Smooth muscle cell (in vitro differentiated cells): ENCODE results near the gene AUNIP. TPM values are rescaled to one million over a fixed set of nuclear protein-coding genes. Genes with fewer than 3 reads are reported as not detected.

ENCODE experiments used
- DNase-seq: peaks from one replicate; lab custom pipeline; 2025; ENCODE audit not compliant: unreplicated experiment; lab: John Stamatoyannopoulos, UW
- H2AFZ ChIP-seq: fragments of 200-600 bp; sonication (generic); 2 replicates; pipeline ENCODE4 v1.6.0; 2016; ENCODE audit warnings: antibody characterized with exemption, low read depth, mild to moderate bottlenecking
- H3F3A ChIP-seq: fragments of 200-600 bp; sonication (generic); 2 replicates; pipeline ENCODE4 v1.6.0; 2017; ENCODE audit warnings: antibody characterized with exemption, low read depth
- H3K27ac ChIP-seq: fragments of 200-600 bp; sonication (generic); 2 replicates; pipeline ENCODE4 v1.5.1; 2016; ENCODE audit warnings: low read depth, mild to moderate bottlenecking
- H3K27me3 ChIP-seq: fragments of 200-600 bp; sonication (generic); 2 replicates; pipeline ENCODE4 v1.6.1; 2016; ENCODE audit warnings: low read depth, mild to moderate bottlenecking
- H3K36me3 ChIP-seq: fragments of 200-600 bp; sonication (generic); 2 replicates; pipeline ENCODE4 v1.5.1; 2016; ENCODE audit warnings: low read depth
- H3K4me1 ChIP-seq: fragments of 200-600 bp; sonication (generic); 2 replicates; pipeline ENCODE4 v1.5.1; 2016; ENCODE audit warnings: low read depth
- H3K4me2 ChIP-seq: fragments of 200-600 bp; sonication (generic); 2 replicates; pipeline ENCODE4 v1.6.0; 2016; ENCODE audit warnings: mild to moderate bottlenecking
- H3K4me3 ChIP-seq: fragments of 200-600 bp; sonication (generic); 2 replicates; pipeline ENCODE4 v1.5.1; 2016; ENCODE audit warnings: mild to moderate bottlenecking
- H3K79me2 ChIP-seq: fragments of 200-600 bp; sonication (generic); 2 replicates; pipeline ENCODE4 v1.6.0; 2016; ENCODE audit warnings: low read depth, mild to moderate bottlenecking
- H3K9ac ChIP-seq: fragments of 200-600 bp; sonication (generic); 2 replicates; pipeline ENCODE4 v1.6.0; 2016; ENCODE audit warnings: low read depth
- H3K9me3 ChIP-seq: fragments of 200-600 bp; sonication (generic); replicated peaks from 2 replicates; pipeline ENCODE4 v1.5.1; 2016; ENCODE audit warnings: low read depth
- H4K20me1 ChIP-seq: fragments of 200-600 bp; sonication (generic); 2 replicates; pipeline ENCODE4 v1.6.0; 2016; ENCODE audit warnings: low read depth
- WGBS: methylation state at CpG from one replicate; pipeline ENCODE4 v1.1.7; 2016; ENCODE audit warnings: low lambda C conversion rate; 5-methylcytosine and 5-hydroxymethylcytosine counted together
- polyA plus RNA-seq: library from polyadenylated mRNA; unstranded; fragments of >200 nt; fragmentation: Nextera tagmentation; extraction: Ambion mirVana; gene quantifications from 2 replicates; pipeline ENCODE4 v1.2.1, GENCODE V29; 2016
- total RNA-seq: library from RNA; depleted of rRNA; stranded (reverse); fragments of >200 nt; gene quantifications from 2 replicates; pipeline ENCODE4 v1.2.3, GENCODE V29; 2014
- TF ChIP-seq, protein P1 (sequence below): fragments of 200-600 bp; sonication (generic); IDR thresholded peaks from 2 replicates; pipeline ENCODE4 v1.5.1; 2017; ENCODE audit warnings: borderline replicate concordance, mild to moderate bottlenecking, antibody characterized with exemption; ENCODE audit not compliant: insufficient read depth, poor library complexity, severe bottlenecking

Gene AUNIP, protein sequence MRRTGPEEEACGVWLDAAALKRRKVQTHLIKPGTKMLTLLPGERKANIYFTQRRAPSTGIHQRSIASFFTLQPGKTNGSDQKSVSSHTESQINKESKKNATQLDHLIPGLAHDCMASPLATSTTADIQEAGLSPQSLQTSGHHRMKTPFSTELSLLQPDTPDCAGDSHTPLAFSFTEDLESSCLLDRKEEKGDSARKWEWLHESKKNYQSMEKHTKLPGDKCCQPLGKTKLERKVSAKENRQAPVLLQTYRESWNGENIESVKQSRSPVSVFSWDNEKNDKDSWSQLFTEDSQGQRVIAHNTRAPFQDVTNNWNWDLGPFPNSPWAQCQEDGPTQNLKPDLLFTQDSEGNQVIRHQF
- total RNA-seq (0.18 and 2.1 TPM in 2 replicates), polyA plus RNA-seq (1.1 and 1.3 TPM in 2 replicates)

DNA sequence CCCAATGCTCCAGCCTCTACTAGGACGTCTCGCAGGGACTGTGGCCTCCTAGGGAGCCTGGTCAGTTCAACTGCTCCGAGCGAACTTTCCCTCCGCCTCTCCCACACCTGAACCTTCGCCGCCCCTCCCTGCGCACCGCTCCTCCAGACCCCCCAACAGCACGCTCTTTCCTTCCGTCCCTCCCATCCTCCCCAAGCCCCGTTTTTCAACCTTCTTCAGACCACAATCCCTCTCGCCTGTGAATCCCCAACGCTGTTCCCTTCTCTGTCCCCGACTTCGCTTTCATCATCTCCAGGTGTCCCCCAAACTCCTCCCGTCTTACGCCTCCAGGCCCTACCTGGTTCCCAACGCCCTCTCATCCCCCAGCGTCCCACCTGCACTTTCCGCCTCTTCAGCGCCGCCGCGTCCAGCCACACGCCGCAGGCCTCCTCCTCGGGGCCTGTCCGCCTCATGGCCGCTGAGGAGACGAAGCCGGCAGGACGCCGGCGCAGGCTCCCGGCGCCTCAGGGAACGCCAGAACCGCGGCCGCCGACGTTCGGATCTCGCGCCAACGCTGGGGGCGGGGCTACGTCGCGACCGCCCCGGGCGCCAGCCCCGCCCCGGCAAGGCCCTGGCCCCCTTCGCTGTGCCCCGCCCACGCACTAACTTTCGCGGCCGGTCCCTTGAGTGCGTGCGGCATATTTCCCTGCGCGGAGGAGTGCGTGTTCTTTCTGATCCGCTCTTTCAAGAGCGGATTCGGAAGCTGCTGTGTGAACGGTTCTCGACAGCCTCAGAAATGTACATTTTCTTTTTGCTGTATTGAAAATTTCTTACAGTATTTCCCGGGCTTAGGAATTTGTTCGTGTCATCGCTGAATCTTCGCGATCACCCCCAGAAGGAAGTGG lies at the start of gene AUNIP:
AUNIP (minus strand) TSS at position 552 of the 884 bp plus-strand sequence; CDS start at position 452, 100 bp downstream.
- no peaks in the 10 kb centered on the region for H3K79me2 ChIP-seq
- H3K4me3 ChIP-seq: peak within 1 kb of the TSS; percentile 49
- H3F3A ChIP-seq: peaks cover 9% of the 10 kb centered on the region
- H3K4me1 ChIP-seq: peaks cover 9% of the 10 kb centered on the region
- DNase-seq: peak; percentile 69
- H3K9me3 ChIP-seq: no peaks in the 10 kb centered on the region
- no peaks in the 10 kb centered on the region for H3K27me3 ChIP-seq
- peak within 1 kb of the TSS; percentile 93 for H3K4me2 ChIP-seq
- under 1% methylated on average over 60 of the region's 77 CpGs for WGBS
- peak within 1 kb of the TSS; percentile 76 for H3K27ac ChIP-seq
- H3K9ac ChIP-seq: peak within 1 kb of the TSS; percentile 62
- peak within 1 kb of the TSS; percentile 87 for H2AFZ ChIP-seq
- TF ChIP-seq, protein P1, sequence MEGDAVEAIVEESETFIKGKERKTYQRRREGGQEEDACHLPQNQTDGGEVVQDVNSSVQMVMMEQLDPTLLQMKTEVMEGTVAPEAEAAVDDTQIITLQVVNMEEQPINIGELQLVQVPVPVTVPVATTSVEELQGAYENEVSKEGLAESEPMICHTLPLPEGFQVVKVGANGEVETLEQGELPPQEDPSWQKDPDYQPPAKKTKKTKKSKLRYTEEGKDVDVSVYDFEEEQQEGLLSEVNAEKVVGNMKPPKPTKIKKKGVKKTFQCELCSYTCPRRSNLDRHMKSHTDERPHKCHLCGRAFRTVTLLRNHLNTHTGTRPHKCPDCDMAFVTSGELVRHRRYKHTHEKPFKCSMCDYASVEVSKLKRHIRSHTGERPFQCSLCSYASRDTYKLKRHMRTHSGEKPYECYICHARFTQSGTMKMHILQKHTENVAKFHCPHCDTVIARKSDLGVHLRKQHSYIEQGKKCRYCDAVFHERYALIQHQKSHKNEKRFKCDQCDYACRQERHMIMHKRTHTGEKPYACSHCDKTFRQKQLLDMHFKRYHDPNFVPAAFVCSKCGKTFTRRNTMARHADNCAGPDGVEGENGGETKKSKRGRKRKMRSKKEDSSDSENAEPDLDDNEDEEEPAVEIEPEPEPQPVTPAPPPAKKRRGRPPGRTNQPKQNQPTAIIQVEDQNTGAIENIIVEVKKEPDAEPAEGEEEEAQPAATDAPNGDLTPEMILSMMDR: no peak
- no peaks in the 10 kb centered on the region for H4K20me1 ChIP-seq
- no peaks in the 10 kb centered on the region for H3K36me3 ChIP-seq

DNA sequence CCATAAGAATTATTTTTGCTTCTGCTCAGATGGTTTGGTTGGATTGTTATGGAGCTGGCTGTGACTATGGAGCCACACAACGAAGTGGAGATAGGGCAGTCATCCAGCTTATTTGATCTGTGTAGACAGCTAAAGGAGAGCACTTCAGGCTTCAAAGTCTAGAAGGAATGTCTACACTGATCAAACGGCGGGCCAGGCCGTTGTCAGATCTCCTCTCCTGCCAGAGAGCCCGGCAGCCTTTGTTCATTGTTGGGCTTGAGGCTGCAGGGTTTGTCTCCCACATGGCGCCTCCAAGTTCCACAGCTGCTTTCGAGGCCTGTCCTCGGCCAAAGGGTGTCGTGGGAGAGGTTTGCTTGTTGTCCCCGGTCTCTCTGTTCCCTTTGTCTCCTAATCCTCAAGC lies 49.8 kb upstream of the AUNIP start:
- H3F3A ChIP-seq: peaks cover 10% of the 10 kb centered on the region
- H4K20me1 ChIP-seq: peaks cover 11% of the 10 kb centered on the region
- H3K27me3 ChIP-seq: no peaks in the 10 kb centered on the region
- no peak for DNase-seq
- H3K4me2 ChIP-seq: no peak overlapping the region
- H3K36me3 ChIP-seq: no peaks in the 10 kb centered on the region
- peaks cover 12% of the 10 kb centered on the region for H3K79me2 ChIP-seq
- no peak overlapping the region for H3K27ac ChIP-seq
- H3K9ac ChIP-seq: no peak overlapping the region
- TF ChIP-seq, protein P1: no peak
- 83% methylated on average over 10 of the region's 10 CpGs for WGBS
- H3K9me3 ChIP-seq: no peaks in the 10 kb centered on the region
- peaks cover 8% of the 10 kb centered on the region for H3K4me1 ChIP-seq
- H2AFZ ChIP-seq: no peak overlapping the region
- no peak overlapping the region for H3K4me3 ChIP-seq

DNA sequence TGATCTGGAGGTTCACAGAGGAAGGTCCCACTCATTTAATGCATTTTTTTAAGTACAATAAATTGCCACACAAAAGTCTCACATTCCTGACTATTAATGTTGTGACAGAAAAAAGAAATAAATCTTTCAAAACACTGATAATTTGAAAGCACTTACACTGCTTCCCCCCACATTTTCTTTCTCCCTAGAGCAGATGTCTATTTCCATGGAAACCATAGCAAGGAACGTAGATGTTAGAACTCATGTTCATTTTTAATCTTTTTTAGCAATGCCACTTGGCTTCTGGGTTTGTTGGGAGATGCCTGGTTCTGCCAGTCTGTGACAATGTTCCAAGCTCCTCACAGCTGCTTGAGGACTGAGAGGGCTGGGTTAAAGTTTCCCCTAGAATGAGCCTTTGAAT lies 48.9 kb upstream of the AUNIP start:
- H3K4me2 ChIP-seq: no peak overlapping the region
- peaks cover 10% of the 10 kb centered on the region for H3F3A ChIP-seq
- peaks cover 20% of the 10 kb centered on the region for H3K79me2 ChIP-seq
- TF ChIP-seq, protein P1: no peak
- peaks cover 18% of the 10 kb centered on the region for H4K20me1 ChIP-seq
- no peak for DNase-seq
- peaks cover 14% of the 10 kb centered on the region for H3K4me1 ChIP-seq
- H2AFZ ChIP-seq: no peak overlapping the region
- WGBS: 79% methylated on average over 1 of the region's 1 CpG
- H3K36me3 ChIP-seq: no peaks in the 10 kb centered on the region
- H3K27me3 ChIP-seq: no peaks in the 10 kb centered on the region
- no peak overlapping the region for H3K27ac ChIP-seq
- no peaks in the 10 kb centered on the region for H3K9me3 ChIP-seq
- H3K4me3 ChIP-seq: no peak overlapping the region
- no peak overlapping the region for H3K9ac ChIP-seq
